Neutrophil (primary cell): ENCODE measurements around the gene NEMF.
"Not testable (repeated sequence)": the region's sequence is repeated elsewhere in the genome, so short reads cannot be mapped to it uniquely, and the experiment has no call there.

Experiments used
- H3K27ac ChIP-seq: fragments of 200-600 bp; sonication (generic); 2 replicates; pipeline ENCODE4 v1.5.1; 2016; ENCODE audit warnings: mild to moderate bottlenecking, moderate library complexity
- H3K27me3 ChIP-seq: fragments of 200-600 bp; sonication (generic); 2 replicates; pipeline ENCODE4 v1.6.0; 2016; ENCODE audit warnings: mild to moderate bottlenecking
- H3K36me3 ChIP-seq: fragments of 200-600 bp; sonication (generic); 2 replicates; pipeline ENCODE4 v1.5.1; 2017
- H3K4me1 ChIP-seq, 2 experiments: fragments of 200-600 bp in 1 of 2; sonication (generic) in 1 of 2; 1 replicate in 1 of 2; 2 replicates in 1 of 2; pipeline versions ENCODE4 v1.5.1 to v1.6.1; 2013 to 2016; ENCODE audit warnings: low read depth in 1 of 2, low read length in 1 of 2, mild to moderate bottlenecking in 1 of 2, moderate library complexity in 1 of 2; ENCODE audit not compliant: control insufficient read depth in 1 of 2, insufficient read depth in 1 of 2
- H3K4me3 ChIP-seq, 2 experiments: fragments of 200-600 bp in 1 of 2; sonication (generic) in 1 of 2; 1 replicate in 1 of 2; 2 replicates in 1 of 2; pipeline ENCODE4 v1.5.1; 2013 to 2016; ENCODE audit warnings: low read depth in 1 of 2, low read length in 1 of 2, mild to moderate bottlenecking in 1 of 2, moderate library complexity in 1 of 2
- H3K9me3 ChIP-seq: fragments of 200-600 bp; sonication (generic); 2 replicates; pipeline ENCODE4 v1.5.1; 2016
- CTCF ChIP-seq: fragments of 200-600 bp; sonication (generic); IDR thresholded peaks from 2 replicates; pipeline ENCODE4 v1.5.1; 2016; ENCODE audit warnings: antibody characterized with exemption

The NEMF gene

GRCh38 chr14:49820176-49820575 is 32.4 kb downstream of the NEMF start:
- Histone ChIP-seq H3K27ac (no peak overlapping the region), H3K27me3 (no peaks in the 10 kb centered on the region), H3K9me3 (no peaks in the 10 kb centered on the region), H3K4me1 (no peaks in the 10 kb centered on the region), H3K36me3 (peaks cover 78% of the 10 kb centered on the region), H3K4me3 (no peak overlapping the region)
- no peak for TF ChIP-seq CTCF

- Histone ChIP-seq H3K4me1 (no peaks in the 10 kb centered on the region), H3K4me3 (no peak overlapping the region), H3K27me3 (no peaks in the 10 kb centered on the region), H3K27ac (no peak overlapping the region), H3K9me3 (no peaks in the 10 kb centered on the region), H3K36me3 (peaks cover 76% of the 10 kb centered on the region)
- no peak for TF ChIP-seq CTCF
Measured at GRCh38 chr14:49816844-49817243, 35.7 kb downstream of the NEMF start.

- not testable (repeated sequence) for H3K27me3 ChIP-seq, H3K27ac ChIP-seq, H3K9me3 ChIP-seq, H3K4me1 ChIP-seq, H3K4me3 ChIP-seq
- H3K36me3 ChIP-seq: peaks cover 80% of the 10 kb centered on the region
Measured at GRCh38 chr14:49816118-49816517, 36.5 kb downstream of the NEMF start.

- TF ChIP-seq CTCF: no peak
- H3K27ac ChIP-seq: no peak overlapping the region
- H3K4me3 ChIP-seq: no peak overlapping the region
- H3K4me1 ChIP-seq: no peaks in the 10 kb centered on the region
- H3K27me3 ChIP-seq: no peaks in the 10 kb centered on the region
- H3K36me3 ChIP-seq: peaks cover 83% of the 10 kb centered on the region
- H3K9me3 ChIP-seq: no peaks in the 10 kb centered on the region
Measured at GRCh38 chr14:49808780-49809179, 43.8 kb downstream of the NEMF start.

- no peaks in the 10 kb centered on the region for H3K4me1 ChIP-seq
- H3K27me3 ChIP-seq: no peaks in the 10 kb centered on the region
- no peaks in the 10 kb centered on the region for H3K9me3 ChIP-seq
- H3K4me3 ChIP-seq: no peak overlapping the region
- H3K36me3 ChIP-seq: peaks cover 94% of the 10 kb centered on the region
- no peak for TF ChIP-seq CTCF
- H3K27ac ChIP-seq: no peak overlapping the region
Measured at GRCh38 chr14:49796025-49796424, 56.6 kb downstream of the NEMF start.

- H3K4me3 ChIP-seq: no peak overlapping the region
- H3K27ac ChIP-seq: no peak overlapping the region
- no peak for TF ChIP-seq CTCF
- no peaks in the 10 kb centered on the region for H3K4me1 ChIP-seq
- H3K9me3 ChIP-seq: no peaks in the 10 kb centered on the region
- H3K36me3 ChIP-seq: peaks cover 91% of the 10 kb centered on the region
- no peaks in the 10 kb centered on the region for H3K27me3 ChIP-seq
Measured at GRCh38 chr14:49792618-49793017, 60.0 kb downstream of the NEMF start.
